GM19025 (cell line): ENCODE results near the gene OR6J1.
"Not testable (repeated sequence)": the region's sequence is repeated elsewhere in the genome, so short reads cannot be mapped to it uniquely, and the experiment has no call there.

Experiments used
- ATAC-seq: cut with Tn5 transposase; IDR thresholded peaks from one replicate; pipeline ENCODE4 v1.9.1; 2021; ENCODE audit warnings: mild to moderate bottlenecking, low read depth, moderate library complexity; ENCODE audit not compliant: unreplicated experiment

The OR6J1 gene

DNA sequence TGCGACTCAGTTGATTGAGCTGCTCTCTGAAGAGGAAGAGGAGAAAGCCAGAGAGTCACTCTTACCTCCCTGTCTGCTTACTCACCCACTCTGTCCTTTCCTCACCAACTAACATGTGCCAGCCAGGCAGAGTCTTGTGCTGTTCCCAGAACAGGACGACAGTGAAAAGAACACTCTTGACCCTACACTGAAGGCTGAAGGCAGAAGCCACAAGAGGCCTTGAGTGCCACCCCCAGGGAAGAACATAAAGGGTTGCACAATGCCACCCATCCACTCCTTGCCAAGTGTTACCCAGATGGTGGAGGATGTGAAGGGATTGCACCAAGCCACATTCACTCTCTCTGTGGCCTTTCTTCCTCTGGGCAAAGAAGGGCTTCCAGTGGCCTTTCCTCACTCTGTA lies 33.2 kb downstream of the OR6J1 start:
- ATAC-seq: no peak

DNA sequence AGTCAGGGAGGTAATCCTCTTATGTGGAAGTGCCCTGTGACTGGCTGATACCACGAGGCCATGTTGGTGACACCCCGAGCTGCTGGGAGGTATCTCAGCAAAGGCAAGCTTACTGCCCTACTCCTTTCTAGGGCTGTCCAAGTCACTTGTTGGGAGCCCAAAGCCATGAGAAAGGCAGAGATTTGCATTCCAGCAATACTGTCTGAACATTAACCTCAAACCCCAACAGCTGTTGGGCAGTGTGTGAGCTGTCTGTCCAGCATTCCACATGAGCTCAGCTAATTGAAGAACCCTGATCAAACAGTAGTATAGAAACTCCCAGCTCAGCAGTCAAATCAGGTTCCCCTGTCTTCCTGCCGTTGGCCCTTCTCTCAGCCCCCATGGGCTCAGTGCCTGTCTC lies 36.9 kb downstream of the OR6J1 start:
- no peak for ATAC-seq

DNA sequence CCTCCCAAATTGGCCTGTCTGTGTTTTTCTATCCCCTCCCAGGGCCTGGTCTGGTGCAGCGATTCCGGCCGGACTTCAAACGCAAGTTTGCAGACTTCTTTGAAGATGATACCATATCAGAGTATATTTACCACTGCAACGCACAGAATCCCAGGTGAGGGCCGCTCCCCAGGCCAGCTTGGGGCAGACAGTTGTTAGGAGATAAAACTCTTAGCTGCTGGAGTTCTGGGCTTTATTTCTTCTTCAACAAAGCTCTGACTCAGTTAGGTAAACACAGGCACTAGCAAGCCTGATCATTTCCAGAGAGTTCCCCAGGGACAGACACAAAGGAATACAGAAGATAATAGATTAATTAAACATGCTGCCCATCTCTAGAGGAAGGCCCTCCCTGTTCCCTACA lies 37.8 kb downstream of the OR6J1 start:
- no peak for ATAC-seq

DNA sequence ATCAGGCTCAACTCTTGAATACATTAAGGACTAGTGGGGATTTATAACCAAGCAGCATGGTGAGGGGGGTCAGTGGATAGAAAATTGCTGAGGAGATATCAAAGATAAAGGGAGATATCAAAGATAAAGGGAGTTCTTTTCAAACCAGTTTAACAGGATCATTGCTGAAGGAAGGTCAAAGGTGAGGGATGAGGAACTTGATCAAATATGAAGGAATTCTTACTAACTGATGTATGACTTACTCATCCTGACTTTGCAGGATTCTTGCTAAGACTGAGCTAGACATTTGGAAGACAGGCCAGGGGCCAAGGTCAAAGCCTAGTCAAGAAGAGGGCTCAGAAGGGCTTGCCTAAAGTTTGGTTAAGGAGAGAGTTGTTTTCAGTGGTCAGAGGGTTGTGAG lies 41.3 kb downstream of the OR6J1 start:
- no peak for ATAC-seq

DNA sequence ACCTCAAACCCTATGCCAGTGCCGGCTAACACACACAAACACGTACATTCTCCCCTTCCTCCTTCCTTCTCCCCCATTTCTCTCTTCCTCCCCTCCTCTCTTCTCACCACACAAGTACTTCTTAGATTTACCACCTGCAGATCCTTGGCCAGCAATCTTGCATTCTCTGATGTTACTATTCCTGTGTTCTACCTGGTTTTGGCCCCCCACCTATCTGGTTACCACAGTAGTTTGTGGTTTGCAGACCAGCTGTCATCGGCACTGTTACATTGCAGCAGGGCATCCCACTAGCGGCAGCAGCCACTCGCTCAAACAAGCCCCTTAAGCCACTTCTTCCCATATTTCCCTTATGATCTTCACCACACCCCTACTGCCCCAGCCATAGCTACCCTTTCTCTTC lies 42.2 kb downstream of the OR6J1 start:
- no peak for ATAC-seq

DNA sequence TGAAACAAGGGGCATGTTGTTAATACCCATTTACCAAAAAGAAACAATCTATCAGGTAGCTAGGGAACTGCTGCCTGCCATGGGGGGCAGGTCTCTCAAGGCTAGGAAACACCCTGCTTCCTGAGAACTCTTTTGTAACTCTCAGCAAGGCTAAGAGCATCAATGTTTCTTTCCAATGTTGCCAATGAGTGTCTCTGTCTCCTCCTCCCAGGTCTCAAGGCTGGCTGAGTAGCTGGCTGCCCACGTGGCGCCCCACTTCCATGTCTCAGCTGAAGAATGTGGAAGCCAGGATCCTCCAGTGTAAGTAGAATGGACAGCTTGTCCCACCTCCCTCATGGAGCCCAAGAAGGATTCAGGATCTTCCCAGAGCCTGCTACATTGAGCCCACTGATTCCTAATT lies 42.7 kb downstream of the OR6J1 start:
- no peak for ATAC-seq

DNA sequence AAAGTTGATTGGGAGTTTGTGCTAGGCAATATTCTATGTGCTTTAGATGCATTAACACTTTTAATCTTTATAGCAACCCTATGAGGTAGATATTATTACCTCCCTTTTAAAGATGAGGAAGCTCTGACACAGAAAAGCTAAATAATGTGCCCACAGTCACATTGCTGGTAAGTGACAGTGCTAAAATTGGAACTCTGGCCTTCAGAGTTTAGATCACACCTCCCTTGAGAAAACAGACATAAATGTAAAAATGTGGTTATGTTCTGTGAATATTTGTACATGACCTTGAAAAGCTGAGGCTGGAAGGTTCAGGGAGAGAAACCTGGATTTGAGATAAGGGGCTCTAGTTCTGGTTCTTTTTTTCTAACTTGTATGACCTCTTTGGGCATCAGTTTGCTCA lies 44.1 kb downstream of the OR6J1 start:
- ATAC-seq: no peak

DNA sequence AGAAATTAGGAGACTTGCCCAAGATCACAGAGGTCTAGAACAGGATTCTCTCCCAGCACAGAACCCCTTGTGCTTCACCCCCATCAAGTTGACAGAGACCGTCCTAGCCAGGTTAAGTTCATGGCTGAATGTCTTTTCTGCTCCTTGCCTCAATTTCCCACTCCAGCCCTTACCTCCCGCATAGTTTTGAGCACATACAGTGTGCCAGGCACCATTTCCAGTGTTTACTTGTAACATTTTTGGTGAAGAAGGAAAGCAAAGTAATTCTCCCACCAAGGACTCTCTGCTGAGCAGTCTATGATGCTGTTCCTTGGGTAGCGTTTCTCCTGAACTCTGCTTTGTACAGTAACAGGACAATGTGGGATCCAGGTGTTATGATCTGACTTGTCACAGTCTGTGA lies 44.8 kb downstream of the OR6J1 start:
- ATAC-seq: no peak

DNA sequence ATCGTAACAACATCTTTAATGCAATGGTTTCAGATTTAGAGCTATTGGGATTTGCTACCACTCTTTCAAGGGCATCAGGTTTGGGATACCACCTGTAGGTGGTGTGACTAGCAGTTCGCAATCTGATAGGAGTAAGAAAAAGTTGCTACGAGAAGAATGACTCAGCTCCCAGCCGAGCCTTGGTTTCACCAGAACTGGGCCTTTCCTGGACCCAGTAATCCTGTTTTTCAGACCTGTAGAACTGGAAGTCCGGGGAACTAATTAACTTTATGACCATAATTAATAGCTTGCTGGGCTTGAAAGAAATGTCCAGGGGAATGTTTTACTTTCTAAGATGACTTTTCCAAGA lies 45.3 kb downstream of the OR6J1 start:
- ATAC-seq: no peak

DNA sequence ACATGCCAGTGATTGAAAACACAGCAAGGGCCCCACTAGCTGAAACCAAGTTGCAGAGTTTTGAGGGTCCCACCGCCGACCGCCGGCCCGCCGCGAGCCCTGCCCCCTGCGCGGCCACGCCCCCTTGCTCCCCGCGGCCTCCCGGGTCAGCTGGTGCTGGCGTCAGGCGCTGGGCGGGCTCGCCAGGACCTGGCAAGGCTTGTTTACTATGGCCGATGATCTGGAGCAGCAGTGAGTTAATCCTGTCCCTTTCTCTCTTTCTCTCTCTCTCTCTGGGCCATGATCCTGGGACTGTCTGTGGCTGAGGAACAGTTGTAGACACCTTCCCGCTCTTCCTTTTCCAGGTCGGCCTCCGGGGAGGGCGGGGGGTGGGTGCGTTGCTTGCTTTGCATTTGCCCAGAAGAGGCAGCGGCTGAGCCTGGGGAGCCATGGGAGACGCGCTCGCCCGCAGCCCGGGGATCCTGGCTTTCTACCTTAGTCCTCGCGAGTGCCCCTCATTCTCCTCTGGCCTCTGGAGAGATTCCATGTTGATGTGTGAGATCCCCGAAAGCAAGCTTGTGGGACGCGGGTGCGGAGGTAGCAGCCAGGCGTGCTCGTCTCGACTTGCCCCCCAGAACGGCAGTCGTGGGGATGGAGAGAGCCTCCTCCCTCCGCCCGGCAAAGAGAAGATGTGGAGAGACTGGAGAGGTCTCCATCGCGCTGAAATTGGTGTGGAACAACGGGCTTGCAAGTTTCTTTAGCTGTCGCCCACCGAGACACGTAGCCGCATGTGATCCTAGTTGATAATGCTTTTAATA lies 45.9 kb downstream of the OR6J1 start, which contains the start of gene ABHD4:
TSS of gene ABHD4 (plus strand) at position 202 of the 797 bp plus-strand sequence. CDS start at position 209, 7 bp downstream.
- ATAC-seq: peak; percentile 78

DNA sequence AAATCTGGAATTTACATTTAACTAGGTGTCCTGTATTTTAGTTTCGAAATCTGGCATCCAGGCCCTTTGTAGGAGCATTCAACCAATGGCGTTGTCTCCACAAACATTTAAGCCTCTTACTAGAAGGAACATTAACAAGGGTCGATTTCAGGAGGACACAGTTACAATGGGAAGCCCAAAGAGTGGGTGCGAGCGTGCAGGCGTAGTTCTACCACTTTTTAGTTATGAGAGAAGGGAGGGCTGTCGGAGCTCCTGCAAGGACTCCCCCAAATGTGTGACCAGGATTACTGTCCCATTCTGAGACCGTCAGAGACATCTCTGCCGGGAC lies 46.4 kb downstream of the OR6J1 start:
- ATAC-seq: peak; percentile 36

DNA sequence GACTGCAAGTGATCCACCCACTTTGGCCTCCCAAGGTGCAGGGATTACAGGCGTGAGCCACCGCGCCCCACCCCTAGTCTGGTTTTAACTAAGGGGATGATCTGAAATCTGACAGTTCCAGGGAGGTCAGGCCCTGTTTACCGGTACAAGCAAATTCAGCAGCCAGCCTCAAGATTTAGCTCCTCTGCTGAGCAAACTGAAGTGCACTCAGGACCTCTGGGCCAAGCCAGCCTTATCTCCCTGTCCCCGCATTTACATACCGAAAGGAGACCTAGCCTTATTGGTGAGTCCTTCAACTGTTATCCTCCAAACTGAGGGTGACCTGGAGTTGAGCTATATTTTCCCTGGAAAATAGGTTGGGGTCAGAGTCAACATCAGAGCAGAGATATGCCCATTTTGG lies 46.9 kb downstream of the OR6J1 start:
- ATAC-seq: no peak

DNA sequence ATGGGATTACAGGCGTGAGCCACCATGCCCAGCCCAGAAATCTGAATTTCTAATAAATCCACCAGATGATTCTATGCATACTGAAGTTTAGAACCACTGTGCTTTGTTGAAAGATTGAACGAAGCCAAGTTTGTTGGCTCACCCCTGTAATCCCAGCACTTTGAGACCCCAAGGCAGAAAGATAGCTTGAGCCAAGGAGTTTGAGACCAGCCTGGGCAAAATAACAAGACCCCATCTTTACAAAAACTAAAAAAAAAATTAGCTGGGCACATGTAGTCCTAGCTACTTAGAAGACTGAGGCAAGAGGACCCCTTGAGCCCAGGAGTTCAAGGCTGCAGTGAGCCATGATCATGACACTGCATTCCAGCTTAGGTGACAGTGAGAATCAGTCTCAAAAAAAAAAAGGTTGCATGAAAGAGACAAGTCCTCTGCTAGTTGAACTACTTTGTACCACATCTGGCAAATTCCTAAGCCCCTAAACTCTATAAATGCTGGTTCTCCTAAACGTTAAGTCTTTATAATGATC lies 47.7 kb downstream of the OR6J1 start:
- no peak for ATAC-seq

DNA sequence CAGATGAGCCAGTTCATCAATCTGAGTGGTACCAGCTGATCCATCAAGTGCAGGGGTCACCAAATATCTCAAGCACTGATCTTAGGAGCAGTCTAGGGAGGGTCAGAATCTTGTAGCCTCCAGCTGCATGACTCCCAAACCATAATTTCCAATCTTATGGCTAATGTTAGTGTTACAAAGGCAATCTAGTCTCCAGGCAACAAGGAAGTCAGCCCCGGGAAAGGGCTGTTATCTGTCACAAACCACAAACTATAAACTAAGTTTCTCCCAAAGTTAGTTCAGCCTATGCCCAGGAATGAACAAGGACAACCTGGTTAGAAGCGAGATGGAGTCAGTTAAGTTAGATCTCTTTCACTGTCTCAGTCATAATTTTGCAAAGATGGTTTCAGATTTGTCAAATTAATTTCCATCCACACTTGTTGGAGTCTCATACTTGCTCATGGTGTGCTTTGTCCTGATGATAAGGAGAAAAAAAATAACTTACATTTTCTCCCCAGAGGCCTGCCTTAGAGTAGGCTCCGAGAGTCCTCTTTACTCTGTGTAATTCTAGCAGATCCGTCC lies 49.9 kb downstream of the OR6J1 start:
- no peak for ATAC-seq

DNA sequence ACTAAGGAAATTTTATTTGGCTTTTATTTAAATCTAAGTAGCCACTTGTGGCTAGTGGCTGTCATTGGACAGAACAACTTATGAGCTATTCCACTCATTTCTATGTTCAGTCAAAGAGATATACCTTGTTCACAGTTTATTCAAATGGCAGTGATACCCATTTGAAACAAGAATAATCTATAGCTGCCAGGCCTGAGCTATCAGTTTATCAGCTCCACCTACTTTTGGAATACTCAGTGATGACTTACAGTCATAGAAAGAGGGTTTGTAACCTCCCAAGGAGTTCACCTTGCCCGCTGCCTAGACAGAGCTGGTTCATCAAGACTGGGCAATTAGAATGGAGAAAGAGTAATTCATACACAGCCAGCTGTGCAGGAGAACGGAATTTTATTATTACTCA lies 50.6 kb downstream of the OR6J1 start:
- no peak for ATAC-seq

DNA sequence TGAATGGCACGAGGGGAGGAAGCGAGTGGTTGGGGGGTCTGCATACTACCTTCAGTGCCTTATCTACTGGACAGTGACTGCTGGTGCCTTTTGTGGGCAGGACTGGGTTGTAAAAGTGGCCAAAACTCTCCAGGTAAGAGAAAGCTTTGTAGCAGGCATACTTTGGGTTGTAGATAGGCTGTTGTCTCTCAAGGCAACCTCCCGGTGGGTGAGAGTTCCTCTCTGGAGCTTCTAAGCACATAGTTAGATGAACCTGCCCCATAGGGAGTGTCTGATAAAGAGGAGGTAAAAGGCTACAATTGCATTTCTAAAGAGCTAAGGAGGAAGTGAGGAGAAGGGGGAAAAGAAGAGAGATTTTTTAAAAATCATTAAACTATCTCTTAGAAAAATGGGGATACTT lies 51.0 kb downstream of the OR6J1 start:
- no peak for ATAC-seq

DNA sequence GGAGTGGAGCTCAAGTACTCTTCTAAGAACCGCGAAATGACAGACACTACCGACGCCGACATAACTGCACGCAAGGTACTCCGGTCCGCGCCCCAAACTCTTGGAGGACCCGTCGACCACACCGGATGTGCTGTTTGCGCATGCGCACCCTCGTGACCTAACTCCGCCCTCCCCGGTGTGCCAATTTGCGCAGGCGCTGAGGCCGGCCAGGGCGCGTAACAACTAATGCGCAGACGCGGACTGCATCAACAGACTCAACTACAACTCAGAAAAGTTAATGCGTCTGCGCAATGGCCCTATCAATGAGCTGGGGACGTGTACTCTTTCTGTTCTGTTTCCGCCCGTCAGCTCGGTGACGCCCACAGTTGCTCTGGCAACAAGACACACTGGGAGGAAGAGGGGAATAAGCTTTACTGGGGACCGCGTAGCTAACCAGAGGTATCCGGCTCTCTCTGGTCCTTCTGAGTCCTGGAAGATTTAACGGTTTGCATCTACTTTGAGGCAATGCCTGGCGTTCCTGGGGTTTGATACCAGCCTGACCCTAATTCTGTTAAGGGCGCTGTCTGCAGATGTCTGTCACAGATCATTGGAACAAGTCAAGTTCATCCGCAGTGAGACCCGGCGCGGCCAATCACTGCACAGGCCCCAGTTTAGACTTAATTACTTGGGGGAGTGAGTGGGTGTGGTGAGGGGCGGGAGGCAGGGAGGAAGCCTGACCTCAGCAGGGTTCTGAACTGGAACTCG lies 54.9 kb downstream of the OR6J1 start, which contains the start of gene DAD1:
TSS of gene DAD1 (minus strand) at position 129 of the 744 bp plus-strand sequence. CDS start at position 62, 67 bp downstream.
- peak; percentile 91 for ATAC-seq

DNA sequence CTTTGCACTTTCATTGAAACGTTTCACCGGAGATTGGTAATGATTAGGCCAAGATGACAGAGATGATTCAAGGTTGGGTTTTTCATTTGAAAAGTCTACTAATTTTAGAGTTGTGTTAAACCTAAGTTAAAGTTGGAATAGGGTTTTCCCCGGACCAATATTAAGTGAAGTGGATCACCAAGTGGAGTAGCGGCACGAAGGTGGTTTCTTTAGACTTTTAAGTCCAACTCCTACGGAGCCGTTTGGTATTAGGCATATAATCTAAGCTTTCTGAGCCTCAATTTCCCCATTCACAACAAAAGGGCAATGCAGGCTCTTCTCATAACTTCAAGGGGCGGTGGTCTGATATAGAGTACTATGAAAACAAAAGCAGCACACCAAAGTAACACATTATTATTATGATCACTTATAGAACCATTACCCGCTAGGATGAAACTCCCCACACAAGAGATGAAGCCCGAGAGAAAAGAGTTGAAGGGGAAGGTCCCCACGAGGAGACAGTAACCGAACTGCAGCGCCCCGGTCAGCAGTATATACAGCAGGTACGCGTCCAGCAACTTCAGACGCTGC lies 55.5 kb downstream of the OR6J1 start:
- ATAC-seq: no peak

DNA sequence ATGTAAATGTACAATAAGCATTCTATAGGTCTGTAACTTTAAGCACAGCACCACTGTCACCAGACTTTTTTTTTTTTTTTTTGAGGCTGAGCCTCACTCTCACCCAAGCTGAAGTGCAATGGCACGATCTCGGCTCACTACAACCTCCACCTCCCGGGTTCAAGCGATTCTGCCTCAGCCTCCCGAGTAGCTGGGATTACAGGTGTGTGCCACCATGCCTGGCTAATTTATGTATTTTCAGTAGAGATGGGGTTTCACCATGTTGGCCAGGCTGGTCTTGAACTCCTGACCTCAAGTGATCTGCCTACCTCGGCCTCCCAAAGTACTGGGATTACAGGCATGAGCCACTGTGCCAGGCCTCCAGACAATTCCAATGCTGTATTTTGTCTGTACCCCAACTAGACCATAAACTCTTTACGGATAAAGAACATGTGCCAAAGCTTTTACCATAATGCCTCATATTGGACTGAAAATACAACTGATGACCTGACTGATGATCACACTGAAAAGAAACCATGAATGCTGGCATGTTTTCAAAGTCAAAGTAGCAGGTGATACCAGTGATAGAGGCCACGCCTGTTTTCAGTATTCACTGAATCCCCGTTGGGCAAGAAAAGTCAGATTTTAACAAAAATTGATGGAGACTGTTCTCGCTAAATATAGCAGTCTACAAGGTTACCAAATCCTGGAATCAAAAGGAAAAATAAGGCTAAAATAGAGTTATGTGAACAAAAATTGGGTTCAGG lies 56.3 kb downstream of the OR6J1 start:
- not testable (repeated sequence) for ATAC-seq

DNA sequence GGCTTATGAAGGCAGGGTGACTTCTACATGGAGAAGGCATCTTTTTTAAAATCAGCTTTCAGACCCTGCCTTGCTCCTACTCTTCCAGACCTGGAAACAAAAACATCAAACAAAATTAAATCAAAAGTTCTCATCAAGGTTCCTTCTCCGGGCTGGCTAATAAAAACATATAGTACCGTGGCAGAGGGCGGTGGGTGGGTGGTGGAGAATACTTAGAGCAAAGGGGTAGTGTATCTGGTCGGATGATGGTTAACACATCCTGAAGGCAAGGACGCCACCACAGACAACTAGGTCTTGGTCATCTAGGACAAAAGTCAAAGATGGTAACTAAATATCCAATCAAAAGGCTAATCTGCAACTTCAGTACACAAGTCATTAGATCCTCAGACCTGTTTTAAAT lies 56.9 kb downstream of the OR6J1 start:
- ATAC-seq: no peak
